HepG2 (cell line): ENCODE data around the gene PSMB3. TPM values are rescaled to one million over a fixed set of nuclear protein-coding genes. Genes with fewer than 3 reads are reported as not detected.

Experiments
- ARHGAP35 ChIP-seq: sonication (generic); formaldehyde crosslinking; IDR thresholded peaks from 2 replicates; pipeline ENCODE4 v1.9.0; 2022; ENCODE audit warnings: mild to moderate bottlenecking, inconsistent platforms, moderate library complexity, missing genetic modification reagents, borderline replicate concordance
- ATF7-NPFF ChIP-seq: sonication (generic); formaldehyde crosslinking; IDR thresholded peaks from 2 replicates; pipeline ENCODE4 v1.8.1; 2023; ENCODE audit warnings: mild to moderate bottlenecking, low read depth, missing genetic modification reagents, moderate library complexity
- KAT7 ChIP-seq: IDR thresholded peaks from 2 replicates; pipeline ENCODE4 v1.6.1; 2018; ENCODE audit warnings: borderline replicate concordance, missing compliant biosample characterization
- KLF15 ChIP-seq: sonication (generic); formaldehyde crosslinking; IDR thresholded peaks from 2 replicates; pipeline ENCODE4 v1.8.1; 2023; ENCODE audit warnings: borderline replicate concordance, mild to moderate bottlenecking, inconsistent platforms, missing genetic modification reagents, mixed read lengths
- NCOA1 ChIP-seq: sonication (generic); formaldehyde crosslinking; IDR thresholded peaks from 2 replicates; pipeline ENCODE4 v1.9.0; 2021; ENCODE audit warnings: missing genetic modification reagents
- NR2F2 ChIP-seq: IDR thresholded peaks from 2 replicates; pipeline ENCODE4 v1.6.1; 2012; ENCODE audit warnings: low read depth, inconsistent platforms, borderline replicate concordance
- PTBP1 ChIP-seq: fragments of 200-400 bp; formaldehyde crosslinking; IDR thresholded peaks from 2 replicates; pipeline ENCODE4 v1.6.1; 2018; ENCODE audit warnings: low read length, low read depth; ENCODE audit not compliant: poor library complexity, severe bottlenecking
- RFXAP ChIP-seq: sonication (generic); formaldehyde crosslinking; IDR thresholded peaks from 2 replicates; pipeline ENCODE4 v1.4.0; 2020; ENCODE audit warnings: missing genetic modification reagents, borderline replicate concordance
- SETDB1 ChIP-seq: sonication (generic); formaldehyde crosslinking; IDR thresholded peaks from 2 replicates; pipeline ENCODE4 v1.5.1; 2020; ENCODE audit warnings: missing genetic modification reagents, mild to moderate bottlenecking, borderline replicate concordance
- SOX13 ChIP-seq, 3 experiments: fragments of 450-650 bp in 1 of 3; sonication (generic) in 1 of 3; formaldehyde crosslinking in 1 of 3; IDR thresholded peaks in 2 of 3; conservative IDR thresholded peaks in 1 of 3; 2 replicates each; pipeline versions ENCODE4 v1.5.0 to v1.6.1; 2016 to 2020; ENCODE audit warnings: antibody characterized with exemption in 1 of 3, mild to moderate bottlenecking in 1 of 3, missing compliant biosample characterization in 1 of 3, missing genetic modification reagents in 1 of 3, moderate library complexity in 1 of 3
- SOX5 ChIP-seq: IDR thresholded peaks from 2 replicates; pipeline ENCODE4 v1.6.1; 2016; ENCODE audit warnings: borderline replicate concordance
- SP4 ChIP-seq: sonication (generic); formaldehyde crosslinking; IDR thresholded peaks from 2 replicates; pipeline ENCODE4 v1.8.1; 2023; ENCODE audit warnings: mild to moderate bottlenecking, missing genetic modification reagents
- STAT5B ChIP-seq: sonication (generic); formaldehyde crosslinking; IDR thresholded peaks from 2 replicates; pipeline ENCODE4 v1.4.0; 2020; ENCODE audit warnings: missing genetic modification reagents
- ZEB1 ChIP-seq: IDR thresholded peaks from 2 replicates; pipeline ENCODE4 v1.6.1; 2012; ENCODE audit warnings: mild to moderate bottlenecking, low read depth, inconsistent platforms; ENCODE audit not compliant: insufficient replicate concordance
- ZNF318 ChIP-seq: sonication (generic); formaldehyde crosslinking; IDR thresholded peaks from 2 replicates; pipeline ENCODE4 v1.4.0; 2020; ENCODE audit warnings: mild to moderate bottlenecking, missing genetic modification reagents
- ZNF577 ChIP-seq: sonication (generic); formaldehyde crosslinking; IDR thresholded peaks from 2 replicates; pipeline ENCODE4 v1.4.0; 2020; ENCODE audit warnings: mild to moderate bottlenecking, low read depth, missing genetic modification reagents, borderline replicate concordance
- ZNF629 ChIP-seq: sonication (generic); formaldehyde crosslinking; conservative IDR thresholded peaks from 2 replicates; pipeline ENCODE4 v1.5.0; 2020; ENCODE audit warnings: missing genetic modification reagents
- ZNF737 ChIP-seq: sonication (generic); formaldehyde crosslinking; IDR thresholded peaks from 2 replicates; pipeline ENCODE4 v1.5.0; 2020; ENCODE audit warnings: missing genetic modification reagents, mild to moderate bottlenecking, borderline replicate concordance
- ZNF788 ChIP-seq: sonication (generic); formaldehyde crosslinking; IDR thresholded peaks from 2 replicates; pipeline ENCODE4 v1.5.0; 2020; ENCODE audit warnings: mild to moderate bottlenecking, missing genetic modification reagents, borderline replicate concordance
- ZNF816 ChIP-seq: sonication (generic); formaldehyde crosslinking; IDR thresholded peaks from 2 replicates; pipeline ENCODE4 v1.8.0; 2022; ENCODE audit warnings: missing genetic modification reagents, mild to moderate bottlenecking, borderline replicate concordance
- polyA plus RNA-seq, 8 experiments: library from polyadenylated mRNA; depleted of rRNA in 3 of 8; stranded (reverse) in 7 of 8; unstranded in 1 of 8; fragments of >200 nt; fragmentation: Illumina TruSeq in 4 of 8; extraction: Trizol in 4 of 8; gene quantifications; 2 replicates each; pipeline versions ENCODE4 v1.2.1 to v1.2.3, GENCODE V29; 2011 to 2016; ENCODE audit warnings: low read depth in 4 of 8, missing spikeins in 1 of 8, mixed read lengths in 1 of 8; ENCODE audit not compliant: insufficient read depth in 1 of 8
- total RNA-seq, 5 experiments: library from RNA; depleted of rRNA; stranded (reverse); fragments of >200 nt; fragmentation: Illumina TruSeq; extraction: Trizol; gene quantifications; 2 replicates each; pipeline ENCODE4 v1.2.3, GENCODE V29; 2016; ENCODE audit warnings: low read depth in 1 of 5

Gene PSMB3
- total and polyA plus RNA-seq, 2 of the 13 experiments (the other 11 are each of a cell fraction or from before 2014, with no cell fraction given): 366 to 517 TPM

- TF ChIP-seq ZNF318 (CRISPR knock-in tag) (0 out of 2 replicates have a peak, but pooled peaks have one; percentile 25), PTBP1 (no peak), SOX13 (IDR thresholded peaks at IDR 0.05) (no peak), SOX13 (CRISPR knock-in tag; conservative IDR thresholded peaks at IDR 0.05 in 1 of 2, IDR thresholded peaks at IDR 0.05 in 1 of 2) (peak in 1 of 2 experiments; percentile 23; a peak in 2 of 4 replicates), KAT7 (CRISPR knock-in tag) (peak; percentile 89; the same call in 1 of the 2 replicates), ARHGAP35 (peak; percentile 91), ATF7-NPFF (CRISPR knock-in tag) (peak; percentile 23; the same call in 1 of the 2 replicates), RFXAP (CRISPR knock-in tag) (no peak; the same call in 1 of the 2 replicates), ZNF737 (CRISPR knock-in tag) (0 out of 2 replicates have a peak, but pooled peaks have one; percentile 45), STAT5B (CRISPR knock-in tag) (no peak), ZEB1 (no peak), ZNF629 (no peak), NR2F2 (no peak), KLF15 (no peak), NCOA1 (CRISPR knock-in tag) (peak; percentile 70), SOX5 (no peak; the same call in 1 of the 2 replicates), ZNF816 (CRISPR knock-in tag) (no peak), SP4 (CRISPR knock-in tag) (peak; percentile 47; the same call in 1 of the 2 replicates), ZNF577 (no peak), SETDB1 (CRISPR knock-in tag) (no peak), ZNF788 (CRISPR knock-in tag) (peak; percentile 78; the same call in 1 of the 2 replicates)
Measured at GRCh38 chr17:38798614-38799500, 46.3 kb downstream of the PSMB3 start (continued).
